HG03460 (cell line): ENCODE data around the gene SNRNP40.
"Not testable (repeated sequence)": the region's sequence is repeated elsewhere in the genome, so short reads cannot be mapped to it uniquely, and the experiment has no call there.

ENCODE experiments used
- ATAC-seq: cut with Tn5 transposase; IDR thresholded peaks from one replicate; pipeline ENCODE4 v1.9.1; 2021; ENCODE audit not compliant: unreplicated experiment

The SNRNP40 gene

GRCh38 chr1:31287791-31288190 lies 8.8 kb downstream of the SNRNP40 start:
- ATAC-seq = not testable (repeated sequence)

- not testable (repeated sequence) for ATAC-seq
These were observed 14.2 kb downstream of the SNRNP40 start for GRCh38 chr1:31282426-31282825.

- ATAC-seq = no peak
These were observed 23.0 kb downstream of the SNRNP40 start for GRCh38 chr1:31273619-31274018.

GRCh38 chr1:31272369-31272768 lies 24.2 kb downstream of the SNRNP40 start:
- ATAC-seq = no peak

- no peak for ATAC-seq
These were observed 30.0 kb downstream of the SNRNP40 start for GRCh38 chr1:31266547-31266946.

- no peak for ATAC-seq
These were observed 31.7 kb downstream of the SNRNP40 start for GRCh38 chr1:31264790-31265386.

GRCh38 chr1:31263408-31263807 lies 33.2 kb downstream of the SNRNP40 start:
- ATAC-seq = no peak

- ATAC-seq = not testable (repeated sequence)
These were observed 34.2 kb downstream of the SNRNP40 start for GRCh38 chr1:31262393-31262792.

- ATAC-seq = no peak
These were observed 34.7 kb downstream of the SNRNP40 start for GRCh38 chr1:31261916-31262315.

GRCh38 chr1:31259746-31260145 lies 36.8 kb downstream of the SNRNP40 start:
- no peak for ATAC-seq

- ATAC-seq = no peak
These were observed 38.0 kb downstream of the SNRNP40 start for GRCh38 chr1:31258581-31258980.

- no peak for ATAC-seq
These were observed 39.4 kb downstream of the SNRNP40 start for GRCh38 chr1:31257213-31257612.

GRCh38 chr1:31249854-31250253 lies 46.7 kb downstream of the SNRNP40 start:
- no peak for ATAC-seq

- no peak for ATAC-seq
These were observed 48.3 kb downstream of the SNRNP40 start for GRCh38 chr1:31248276-31248675.

GRCh38 chr1:31244326-31244725 lies 52.3 kb downstream of the SNRNP40 start:
- no peak for ATAC-seq

GRCh38 chr1:31243501-31244286 lies 52.9 kb downstream of the SNRNP40 start:
- ATAC-seq = no peak

- no peak for ATAC-seq
These were observed 55.3 kb downstream of the SNRNP40 start for GRCh38 chr1:31241321-31241720.

GRCh38 chr1:31239653-31240241 lies 56.8 kb downstream of the SNRNP40 start, which contains the start of gene NKAIN1:
Gene NKAIN1, minus strand, starts transcription at chr1:31239887. Its CDS starts 340 bp downstream, at chr1:31239547.
- ATAC-seq = no peak

GRCh38 chr1:31238986-31239613 lies 57.5 kb downstream of the SNRNP40 start:
- ATAC-seq = no peak

- no peak for ATAC-seq
These were observed 58.0 kb downstream of the SNRNP40 start for GRCh38 chr1:31238612-31238985.

- ATAC-seq = no peak
These were observed 61.7 kb downstream of the SNRNP40 start for GRCh38 chr1:31234870-31235269.
